ENCODE data around the gene PPP1R3G. TPM values are rescaled to one million over a fixed set of nuclear protein-coding genes. Genes with fewer than 3 reads are reported as not detected.
A peak's percentile ranks its signal among the peaks of the same experiment; 100 is the strongest.

The PPP1R3G gene
- total and polyA plus RNA-seq, 2 of the 13 experiments (the other 11 are each of a cell fraction or from before 2014, with no cell fraction given), result 1.2 to 1.3 TPM

DNA sequence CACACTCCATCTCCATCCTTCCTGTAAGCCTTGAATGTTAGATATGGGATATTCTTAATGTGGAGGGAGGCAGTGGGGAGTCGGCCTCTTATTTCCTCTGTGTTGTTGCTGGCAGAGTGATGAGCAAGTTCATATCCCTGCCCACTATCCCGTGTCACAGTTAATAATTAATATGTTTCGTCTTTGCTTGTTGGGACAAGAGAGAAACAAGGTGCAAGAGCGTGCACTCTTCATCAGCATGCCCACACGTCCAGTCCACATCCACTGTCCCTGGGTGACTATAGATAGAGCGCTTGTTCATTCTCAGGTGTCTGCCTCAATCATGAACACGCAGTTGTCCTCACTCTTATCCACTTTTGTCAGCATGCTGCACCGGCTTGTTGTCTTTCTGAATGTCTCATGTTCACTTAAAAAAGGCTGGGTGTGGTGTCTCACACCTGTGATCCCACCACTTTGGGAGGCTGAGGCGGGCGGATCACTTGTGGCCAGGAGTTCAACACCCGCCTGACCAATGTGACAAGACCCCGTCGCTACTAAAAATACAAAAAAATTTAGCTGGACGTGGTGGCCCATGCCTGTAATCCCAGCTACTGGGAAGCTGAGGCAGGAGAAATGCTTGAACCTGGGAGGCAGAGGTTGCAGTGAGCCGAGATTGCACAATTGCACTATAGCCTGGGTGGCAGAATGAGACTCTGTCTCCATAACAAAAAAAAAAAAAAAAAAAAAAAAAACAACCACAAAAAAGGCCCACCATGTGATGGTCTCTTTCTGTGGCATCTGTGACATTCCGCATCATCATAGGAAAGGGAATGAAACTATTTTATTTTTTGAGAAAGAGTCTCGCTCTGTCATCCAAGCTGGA, 34.2 kb downstream of the PPP1R3G start:
- intact Hi-C loops (cut with micrococcal nuclease; ENCODE audit: unreplicated experiment), result loop anchor here (5.0 kb wide), 1 partner anchor 37 kb away; no protein-coding TSS in a partner anchor
- H3K4me2 ChIP-seq (ENCODE audit: low read depth, low read length), result peak overlapping the region; percentile 48
- H3K4me1 ChIP-seq (ENCODE audit: insufficient read depth, low read length), result peaks cover 63% of the 10 kb centered on the region
- H3K79me2 ChIP-seq (ENCODE audit: insufficient read depth, low read length), result no peaks in the 10 kb centered on the region
- WGBS (ENCODE audit: low lambda C conversion rate), result 61% methylated on average over 17 of the region's 17 CpGs
- H3K36me3 ChIP-seq (replicated peaks in 1 of 2; ENCODE audit: control insufficient read depth in 1 of 2, insufficient read depth in 2 of 2, low read length in 2 of 2), result no peaks in the 10 kb centered on the region; a peak in 2 of 5 replicates
- FAIRE-seq, result no peak
- H2AFZ ChIP-seq (ENCODE audit: low read length), result no peak overlapping the region
- in situ Hi-C loops (cut with HindIII; ENCODE audit: extremely low pct_ligation_motif_present, low pct_unique_long_range_greater_than_20kb), result loop anchor here (5.0 kb wide), 1 partner anchor 62 kb away; no protein-coding TSS in a partner anchor
- no peak overlapping the region for H3K4me3 ChIP-seq (replicated peaks in 1 of 3; ENCODE audit: insufficient read depth in 1 of 3, low read depth in 2 of 3, low read length in 3 of 3)
- ATAC-seq, result peak; percentile 64
- no TSS peak for BruUV-seq (replicated peaks)
- peak; percentile 58 for DNase-seq (ENCODE audit: low spot score)
- no peaks in the 10 kb centered on the region for H3K27me3 ChIP-seq (ENCODE audit: control insufficient read depth in 1 of 2, insufficient read depth in 2 of 2, low read length in 2 of 2)
- ChIA-PET CTCF (ENCODE audit: low intra/inter-chr PET ratio, low total read pairs) (no interaction called here), POLR2A (interaction anchor here (0.7 to 0.8 kb wide), 2 partner anchors 18 to 1202 kb away, joined by 3 to 5 read pairs; no protein-coding TSS in a partner anchor)
- H4K20me1 ChIP-seq (ENCODE audit: insufficient read depth, low read length), result no peaks in the 10 kb centered on the region
- H3K27ac ChIP-seq (ENCODE audit: extremely low read length, insufficient read depth, low read length), result peak overlapping the region; percentile 41
- no peaks in the 10 kb centered on the region for H3K9me3 ChIP-seq (ENCODE audit: low read length)
- H3K9ac ChIP-seq (ENCODE audit: insufficient read depth, low read depth, low read length), result peak overlapping the region; percentile 6; the same call in 1 of the 2 replicates
- TF ChIP-seq AKAP8 (CRISPR knock-in tag; IDR thresholded peaks at IDR 0.05), result no peak
- TF ChIP-seq, protein P1, sequence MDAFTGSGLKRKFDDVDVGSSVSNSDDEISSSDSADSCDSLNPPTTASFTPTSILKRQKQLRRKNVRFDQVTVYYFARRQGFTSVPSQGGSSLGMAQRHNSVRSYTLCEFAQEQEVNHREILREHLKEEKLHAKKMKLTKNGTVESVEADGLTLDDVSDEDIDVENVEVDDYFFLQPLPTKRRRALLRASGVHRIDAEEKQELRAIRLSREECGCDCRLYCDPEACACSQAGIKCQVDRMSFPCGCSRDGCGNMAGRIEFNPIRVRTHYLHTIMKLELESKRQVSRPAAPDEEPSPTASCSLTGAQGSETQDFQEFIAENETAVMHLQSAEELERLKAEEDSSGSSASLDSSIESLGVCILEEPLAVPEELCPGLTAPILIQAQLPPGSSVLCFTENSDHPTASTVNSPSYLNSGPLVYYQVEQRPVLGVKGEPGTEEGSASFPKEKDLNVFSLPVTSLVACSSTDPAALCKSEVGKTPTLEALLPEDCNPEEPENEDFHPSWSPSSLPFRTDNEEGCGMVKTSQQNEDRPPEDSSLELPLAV (CRISPR knock-in tag; conservative IDR thresholded peaks at IDR 0.05; ENCODE audit: low read depth), result no peak
- TF ChIP-seq, protein P2, sequence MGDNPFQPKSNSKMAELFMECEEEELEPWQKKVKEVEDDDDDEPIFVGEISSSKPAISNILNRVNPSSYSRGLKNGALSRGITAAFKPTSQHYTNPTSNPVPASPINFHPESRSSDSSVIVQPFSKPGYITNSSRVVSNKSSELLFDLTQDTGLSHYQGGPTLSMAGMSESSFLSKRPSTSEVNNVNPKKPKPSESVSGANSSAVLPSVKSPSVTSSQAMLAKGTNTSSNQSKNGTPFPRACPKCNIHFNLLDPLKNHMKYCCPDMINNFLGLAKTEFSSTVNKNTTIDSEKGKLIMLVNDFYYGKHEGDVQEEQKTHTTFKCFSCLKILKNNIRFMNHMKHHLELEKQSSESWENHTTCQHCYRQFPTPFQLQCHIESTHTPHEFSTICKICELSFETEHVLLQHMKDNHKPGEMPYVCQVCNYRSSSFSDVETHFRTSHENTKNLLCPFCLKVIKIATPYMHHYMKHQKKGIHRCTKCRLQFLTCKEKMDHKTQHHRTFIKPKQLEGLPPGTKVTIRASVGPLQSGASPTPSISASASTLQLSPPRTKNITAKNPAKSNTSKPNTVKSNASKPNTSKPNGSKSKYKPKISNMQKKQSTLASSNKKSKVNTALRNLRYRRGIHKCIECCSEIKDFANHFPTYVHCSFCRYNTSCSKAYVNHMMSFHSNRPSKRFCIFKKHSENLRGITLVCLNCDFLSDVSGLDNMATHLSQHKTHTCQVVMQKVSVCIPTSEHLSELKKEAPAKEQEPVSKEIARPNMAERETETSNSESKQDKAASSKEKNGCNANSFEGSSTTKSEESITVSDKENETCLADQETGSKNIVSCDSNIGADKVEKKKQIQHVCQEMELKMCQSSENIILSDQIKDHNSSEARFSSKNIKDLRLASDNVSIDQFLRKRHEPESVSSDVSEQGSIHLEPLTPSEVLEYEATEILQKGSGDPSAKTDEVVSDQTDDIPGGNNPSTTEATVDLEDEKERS (CRISPR knock-in tag; IDR thresholded peaks at IDR 0.05), result no peak
- TF ChIP-seq ZBTB20 (CRISPR knock-in tag; IDR thresholded peaks at IDR 0.05; ENCODE audit: borderline replicate concordance, low read depth), result no peak
- no peak for TF ChIP-seq ZSCAN30 (CRISPR knock-in tag; IDR thresholded peaks at IDR 0.05)
- no peak for TF ChIP-seq CENPT (CRISPR knock-in tag; IDR thresholded peaks at IDR 0.05; ENCODE audit: low read depth)
- no peak for TF ChIP-seq ZMAT3 (CRISPR knock-in tag; conservative IDR thresholded peaks at IDR 0.05)
- TF ChIP-seq ZNF768 (CRISPR knock-in tag; IDR thresholded peaks at IDR 0.05), result no peak
- no peak for TF ChIP-seq HOXA5 (CRISPR knock-in tag; IDR thresholded peaks at IDR 0.05)
- TF ChIP-seq, protein P3, sequence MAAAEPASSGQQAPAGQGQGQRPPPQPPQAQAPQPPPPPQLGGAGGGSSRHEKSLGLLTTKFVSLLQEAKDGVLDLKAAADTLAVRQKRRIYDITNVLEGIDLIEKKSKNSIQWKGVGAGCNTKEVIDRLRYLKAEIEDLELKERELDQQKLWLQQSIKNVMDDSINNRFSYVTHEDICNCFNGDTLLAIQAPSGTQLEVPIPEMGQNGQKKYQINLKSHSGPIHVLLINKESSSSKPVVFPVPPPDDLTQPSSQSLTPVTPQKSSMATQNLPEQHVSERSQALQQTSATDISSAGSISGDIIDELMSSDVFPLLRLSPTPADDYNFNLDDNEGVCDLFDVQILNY (CRISPR knock-in tag; conservative IDR thresholded peaks at IDR 0.05), result no peak
- no peak for TF ChIP-seq TCF12 (IDR thresholded peaks at IDR 0.05)
- no peak for TF ChIP-seq TCF12 (CRISPR knock-in tag; IDR thresholded peaks at IDR 0.05)
- no peak for TF ChIP-seq HCFC1 (IDR thresholded peaks at IDR 0.05; ENCODE audit: low read depth, low read length)
- 0 out of 2 replicates have a peak, but pooled peaks have one; percentile 17 for TF ChIP-seq KDM2A (CRISPR knock-in tag; IDR thresholded peaks at IDR 0.05; ENCODE audit: borderline replicate concordance, low read depth)
- no peak for TF ChIP-seq SP4 (CRISPR knock-in tag; IDR thresholded peaks at IDR 0.05)
- TF ChIP-seq SUZ12 (IDR thresholded peaks at IDR 0.05; ENCODE audit: low read depth, low read length), result no peak
